Measurements from ENCODE around the gene APPBP2.

The APPBP2 gene

GRCh38 chr17:60401819-60402218, 124.2 kb downstream of the APPBP2 start:
- H3K27me3 Mint-ChIP-seq, result no peaks in the 10 kb centered on the region
- H3K4me3 Mint-ChIP-seq, result no peak overlapping the region
- peaks cover under 1% of the 10 kb centered on the region for H3K36me3 Mint-ChIP-seq (ENCODE audit: low read depth)
- intact Hi-C loops (cut with micrococcal nuclease), result no loop called here
- peaks cover 63% of the 10 kb centered on the region for H3K4me1 Mint-ChIP-seq (ENCODE audit: low read depth)
- no peak overlapping the region for H3K27ac Mint-ChIP-seq
- H3K9me3 Mint-ChIP-seq, result no peaks in the 10 kb centered on the region

- Mint-ChIP-seq H3K36me3 (ENCODE audit: low read depth) (no peaks in the 10 kb centered on the region), H3K4me1 (ENCODE audit: low read depth) (peaks cover 68% of the 10 kb centered on the region), H3K27ac (peak overlapping the region; percentile 95), H3K4me3 (peak overlapping the region; percentile 20), H3K9me3 (no peaks in the 10 kb centered on the region), H3K27me3 (no peaks in the 10 kb centered on the region)
- intact Hi-C loops (cut with micrococcal nuclease), result loop anchor here (10.0 kb wide), 1 partner anchor 304 kb away; no protein-coding TSS in a partner anchor
Measured at GRCh38 chr17:60398227-60398959, 127.6 kb downstream of the APPBP2 start.

- peaks cover 5% of the 10 kb centered on the region for H3K36me3 Mint-ChIP-seq (ENCODE audit: low read depth)
- no peak overlapping the region for H3K4me3 Mint-ChIP-seq
- no peaks in the 10 kb centered on the region for H3K9me3 Mint-ChIP-seq
- H3K27ac Mint-ChIP-seq, result peak overlapping the region; percentile 95
- H3K4me1 Mint-ChIP-seq (ENCODE audit: low read depth), result peaks cover 64% of the 10 kb centered on the region
- intact Hi-C loops (cut with micrococcal nuclease), result loop anchor here (10.0 kb wide), 1 partner anchor 302 kb away; no protein-coding TSS in a partner anchor
- no peaks in the 10 kb centered on the region for H3K27me3 Mint-ChIP-seq
Measured at GRCh38 chr17:60396412-60396811, 129.6 kb downstream of the APPBP2 start.

GRCh38 chr17:60395508-60396065, 130.5 kb downstream of the APPBP2 start:
- no peak overlapping the region for H3K4me3 Mint-ChIP-seq
- peak overlapping the region; percentile 95 for H3K27ac Mint-ChIP-seq
- H3K36me3 Mint-ChIP-seq (ENCODE audit: low read depth), result peaks cover 13% of the 10 kb centered on the region
- H3K4me1 Mint-ChIP-seq (ENCODE audit: low read depth), result peaks cover 68% of the 10 kb centered on the region
- H3K27me3 Mint-ChIP-seq, result no peaks in the 10 kb centered on the region
- intact Hi-C loops (cut with micrococcal nuclease), result loop anchor here (10.0 kb wide), 1 partner anchor 301 kb away; no protein-coding TSS in a partner anchor
- no peaks in the 10 kb centered on the region for H3K9me3 Mint-ChIP-seq

GRCh38 chr17:60393840-60394723, 132.0 kb downstream of the APPBP2 start:
- Mint-ChIP-seq H3K36me3 (ENCODE audit: low read depth) (peaks cover 15% of the 10 kb centered on the region), H3K4me1 (ENCODE audit: low read depth) (peaks cover 64% of the 10 kb centered on the region), H3K9me3 (no peaks in the 10 kb centered on the region), H3K4me3 (no peak overlapping the region), H3K27me3 (no peaks in the 10 kb centered on the region), H3K27ac (peak overlapping the region; percentile 95)
- intact Hi-C loops (cut with micrococcal nuclease), result loop anchor here (5.0 to 10.0 kb wide), 2 partner anchors 43 to 299 kb away; no protein-coding TSS in a partner anchor
